Caco-2 (cell line): ENCODE measurements around the gene ITGB4. TPM values are rescaled to one million over a fixed set of nuclear protein-coding genes. Genes with fewer than 3 reads are reported as not detected.

Experiments used
- BruUV-seq: library from RNA; stranded (reverse); fragments of 400-500 nt; replicated peaks from 2 replicates; lab custom pipeline; 2021; lab: Mats Ljungman, UMichigan
- CTCF ChIA-PET: fragments of 300-600 bp; sonication (Branson Sonifier 250); formaldehyde crosslinking; loops from one replicate; lab custom pipeline; 2022; ENCODE audit warnings: antibody characterized with exemption; lab: Charles Lee
- POLR2A ChIA-PET: fragments of 300-600 bp; sonication (Branson Sonifier 250); formaldehyde crosslinking; loops from one replicate; lab custom pipeline; 2022; ENCODE audit warnings: antibody characterized with exemption; lab: Charles Lee
- DNase-seq, 2 experiments: peaks; one replicate each; pipeline versions ENCODE4 v3.0.0 to v3.0.0-alpha.2; 2020 to 2022
- H3K27me3 ChIP-seq: replicated peaks from 2 replicates; pipeline ENCODE4 v1.6.0; 2011; ENCODE audit warnings: low read length; ENCODE audit not compliant: control insufficient read depth, insufficient read depth
- H3K36me3 ChIP-seq: 2 replicates; pipeline ENCODE4 v1.5.1; 2011; ENCODE audit warnings: low read length; ENCODE audit not compliant: control insufficient read depth, insufficient read depth
- H3K4me1 ChIP-seq: fragments of 250-450 bp; sonication (Bioruptor Pico); 2 replicates; pipeline ENCODE4 v1.5.1; 2020; ENCODE audit warnings: mild to moderate bottlenecking
- H3K4me3 ChIP-seq: 2 replicates; pipeline ENCODE4 v1.5.1; 2011; ENCODE audit warnings: low read depth, mild to moderate bottlenecking, control low read depth, low read length
- H3K9me3 ChIP-seq: fragments of 250-450 bp; sonication (Bioruptor Pico); 2 replicates; pipeline ENCODE4 v1.5.1; 2020; ENCODE audit warnings: mild to moderate bottlenecking, moderate library complexity
- H3K27ac Mint-ChIP-seq: one replicate; pipeline ENCODE4 v1.8.0; 2022; ENCODE audit warnings: mixed read lengths; ENCODE audit not compliant: unreplicated experiment
- H3K27me3 Mint-ChIP-seq: one replicate; pipeline ENCODE4 v1.8.0; 2022; ENCODE audit warnings: mixed read lengths; ENCODE audit not compliant: insufficient read depth, unreplicated experiment
- H3K36me3 Mint-ChIP-seq: one replicate; pipeline ENCODE4 v1.8.0; 2022; ENCODE audit warnings: mild to moderate bottlenecking, mixed read lengths; ENCODE audit not compliant: insufficient read depth, unreplicated experiment
- H3K4me1 Mint-ChIP-seq: one replicate; pipeline ENCODE4 v1.8.0; 2022; ENCODE audit warnings: low read depth, mixed read lengths; ENCODE audit not compliant: unreplicated experiment
- H3K4me3 Mint-ChIP-seq: one replicate; pipeline ENCODE4 v1.8.0; 2022; ENCODE audit warnings: mild to moderate bottlenecking, moderate library complexity, mixed read lengths; ENCODE audit not compliant: unreplicated experiment
- H3K9me3 Mint-ChIP-seq: one replicate; pipeline ENCODE4 v1.8.0; 2022; ENCODE audit warnings: mixed read lengths; ENCODE audit not compliant: unreplicated experiment
- CTCF ChIP-seq, 2 experiments: fragments of 200-600 bp in 1 of 2; IDR thresholded peaks; 1 replicate in 1 of 2; 2 replicates in 1 of 2; pipeline versions ENCODE4 v1.5.1 to v1.8.0; 2011 to 2022; ENCODE audit warnings: antibody characterized with exemption in 1 of 2, control low read depth in 1 of 2, inconsistent platforms in 1 of 2, low read depth in 1 of 2, low read length in 1 of 2, mild to moderate bottlenecking in 1 of 2, moderate library complexity in 1 of 2; ENCODE audit not compliant: insufficient read depth in 1 of 2, severe bottlenecking in 1 of 2, unreplicated experiment in 1 of 2
- intact Hi-C: fragments of 100-400 bp; cut with micrococcal nuclease; formaldehyde crosslinking; loops from one replicate; pipeline ENCODE4 v1.10.0; 2022; ENCODE audit not compliant: unreplicated experiment
- total RNA-seq: library from RNA; stranded (reverse); gene quantifications from 2 replicates; pipeline ENCODE4 v1.2.3, GENCODE V29; 2022

Gene ITGB4
- total RNA-seq, 1 experiment from 2014 or later = 50.8 TPM

GRCh38 chr17:75731086-75731715, 9.9 kb downstream of the ITGB4 start:
- Histone ChIP-seq H3K4me1 (no peaks in the 10 kb centered on the region), H3K36me3 (no peaks in the 10 kb centered on the region; the same call in 1 of the 2 replicates), H3K27me3 (no peaks in the 10 kb centered on the region), H3K4me3 (no peak overlapping the region), H3K9me3 (no peaks in the 10 kb centered on the region)
- no peak for TF ChIP-seq CTCF (IDR thresholded peaks at IDR 0.05; ENCODE audit: insufficient read depth in 1 of 2, low read depth in 1 of 2, low read length in 1 of 2, severe bottlenecking in 1 of 2, unreplicated experiment in 1 of 2)
- BruUV-seq = no TSS peak
- Mint-ChIP-seq H3K36me3 (peaks cover under 1% of the 10 kb centered on the region), H3K27me3 (no peaks in the 10 kb centered on the region), H3K27ac (no peak overlapping the region), H3K9me3 (no peaks in the 10 kb centered on the region), H3K4me3 (no peak overlapping the region), H3K4me1 (no peaks in the 10 kb centered on the region)
- DNase-seq = no peak
- intact Hi-C loops = no loop called here
- ChIA-PET CTCF (interaction anchor here (1.5 to 1.8 kb wide), 2 partner anchors 10 to 17 kb away, joined by 4 to 6 read pairs; partner anchors contain the start of gene ITGB4), POLR2A (no interaction called here)

GRCh38 chr17:75731716-75732498, 10.6 kb downstream of the ITGB4 start:
- H3K36me3 ChIP-seq = no peaks in the 10 kb centered on the region; the same call in 1 of the 2 replicates
- Mint-ChIP-seq H3K36me3 (peaks cover 5% of the 10 kb centered on the region), H3K9me3 (no peaks in the 10 kb centered on the region), H3K4me1 (no peaks in the 10 kb centered on the region), H3K27ac (peak overlapping the region; percentile 57), H3K4me3 (no peak overlapping the region), H3K27me3 (no peaks in the 10 kb centered on the region)
- no peak for TF ChIP-seq CTCF (IDR thresholded peaks at IDR 0.05; ENCODE audit: insufficient read depth in 1 of 2, low read depth in 1 of 2, low read length in 1 of 2, severe bottlenecking in 1 of 2, unreplicated experiment in 1 of 2)
- DNase-seq = no peak
- CTCF ChIA-PET = interaction anchor here (1.5 to 1.8 kb wide), 2 partner anchors 11 to 16 kb away, joined by 4 to 6 read pairs; partner anchors contain the start of gene ITGB4
- intact Hi-C loops = no loop called here
- no TSS peak for BruUV-seq
- no peaks in the 10 kb centered on the region for H3K4me1 ChIP-seq
- H3K9me3 ChIP-seq = no peaks in the 10 kb centered on the region
- H3K4me3 ChIP-seq = no peak overlapping the region
- no peaks in the 10 kb centered on the region for H3K27me3 ChIP-seq
- POLR2A ChIA-PET = no interaction called here

GRCh38 chr17:75733471-75733870, 12.2 kb downstream of the ITGB4 start:
- intact Hi-C loops = no loop called here
- POLR2A ChIA-PET = no interaction called here
- Histone ChIP-seq H3K4me1 (no peaks in the 10 kb centered on the region), H3K4me3 (no peak overlapping the region), H3K9me3 (no peaks in the 10 kb centered on the region), H3K27me3 (no peaks in the 10 kb centered on the region), H3K36me3 (no peaks in the 10 kb centered on the region; the same call in 1 of the 2 replicates)
- no peak for TF ChIP-seq CTCF (IDR thresholded peaks at IDR 0.05; ENCODE audit: insufficient read depth in 1 of 2, low read depth in 1 of 2, low read length in 1 of 2, severe bottlenecking in 1 of 2, unreplicated experiment in 1 of 2)
- no peak overlapping the region for H3K27ac Mint-ChIP-seq
- H3K27me3 Mint-ChIP-seq = no peaks in the 10 kb centered on the region
- no TSS peak for BruUV-seq
- CTCF ChIA-PET = no interaction called here
- H3K9me3 Mint-ChIP-seq = no peaks in the 10 kb centered on the region
- no peak for DNase-seq
- H3K36me3 Mint-ChIP-seq = peaks cover 5% of the 10 kb centered on the region
- no peak overlapping the region for H3K4me3 Mint-ChIP-seq
- H3K4me1 Mint-ChIP-seq = no peaks in the 10 kb centered on the region
